ENCODE measurements around the gene PLCD3. TPM values are rescaled to one million over a fixed set of nuclear protein-coding genes. Genes with fewer than 3 reads are reported as not detected.

The PLCD3 gene
- total and polyA plus RNA-seq, 11 donors = 92.8 to 207 (median 114) TPM

DNA sequence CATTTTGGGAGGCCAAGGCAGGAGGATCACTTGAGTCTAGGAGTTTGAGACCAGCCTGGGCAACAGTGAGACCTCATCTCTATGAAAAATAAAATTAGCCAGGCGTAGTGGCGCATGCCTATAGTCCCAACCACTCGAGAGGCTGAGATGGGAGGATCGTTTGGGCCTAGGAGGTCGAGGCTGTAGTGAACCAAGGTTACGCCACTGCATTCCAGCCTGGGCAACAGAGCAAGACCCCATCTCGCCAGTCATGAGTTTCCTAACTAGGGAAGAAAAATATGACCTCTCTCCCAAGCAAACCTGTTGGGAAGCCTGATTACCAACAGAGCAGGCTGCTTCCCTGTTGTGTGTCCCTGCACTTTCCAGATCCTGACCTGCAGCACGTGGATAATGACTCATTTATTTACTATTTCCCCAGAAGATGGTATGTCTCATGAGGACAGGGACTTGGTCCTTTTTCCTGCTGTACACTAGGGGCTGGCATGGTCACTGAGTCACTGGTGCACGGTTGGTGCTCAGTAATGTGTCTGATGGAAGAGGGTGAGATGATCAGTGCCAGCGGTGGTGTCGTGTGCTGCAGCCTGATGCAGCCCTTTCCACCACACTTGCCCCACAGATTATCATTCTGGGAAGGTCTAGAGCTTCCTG lies 40.4 kb downstream of the PLCD3 start:
- intact Hi-C loops (cut with DNase I) = loop anchor here in 6 of 10 donors (2.0 to 10.0 kb wide), 7 partner anchors 37 to 317 kb away; partner anchors contain the start of gene GFAP (in 1 of the 6)
- TF ChIP-seq, protein P1, sequence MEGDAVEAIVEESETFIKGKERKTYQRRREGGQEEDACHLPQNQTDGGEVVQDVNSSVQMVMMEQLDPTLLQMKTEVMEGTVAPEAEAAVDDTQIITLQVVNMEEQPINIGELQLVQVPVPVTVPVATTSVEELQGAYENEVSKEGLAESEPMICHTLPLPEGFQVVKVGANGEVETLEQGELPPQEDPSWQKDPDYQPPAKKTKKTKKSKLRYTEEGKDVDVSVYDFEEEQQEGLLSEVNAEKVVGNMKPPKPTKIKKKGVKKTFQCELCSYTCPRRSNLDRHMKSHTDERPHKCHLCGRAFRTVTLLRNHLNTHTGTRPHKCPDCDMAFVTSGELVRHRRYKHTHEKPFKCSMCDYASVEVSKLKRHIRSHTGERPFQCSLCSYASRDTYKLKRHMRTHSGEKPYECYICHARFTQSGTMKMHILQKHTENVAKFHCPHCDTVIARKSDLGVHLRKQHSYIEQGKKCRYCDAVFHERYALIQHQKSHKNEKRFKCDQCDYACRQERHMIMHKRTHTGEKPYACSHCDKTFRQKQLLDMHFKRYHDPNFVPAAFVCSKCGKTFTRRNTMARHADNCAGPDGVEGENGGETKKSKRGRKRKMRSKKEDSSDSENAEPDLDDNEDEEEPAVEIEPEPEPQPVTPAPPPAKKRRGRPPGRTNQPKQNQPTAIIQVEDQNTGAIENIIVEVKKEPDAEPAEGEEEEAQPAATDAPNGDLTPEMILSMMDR (IDR thresholded peaks at IDR 0.05) = no peak
- no peak for TF ChIP-seq POLR2A (IDR thresholded peaks at IDR 0.05)
- Histone ChIP-seq H3K4me3 (no peak overlapping the region), H3K4me1 (peaks cover 13 to 52% (median 30%) of the 10 kb centered on the region in 12 donors), H3K9me3 (no peaks in the 10 kb centered on the region), H3K27me3 (no peaks in the 10 kb centered on the region), H3K27ac (peak overlapping the region; percentile 70 to 97 (median 88)), H3K36me3 (peaks cover 0 to 95% (median 87%) of the 10 kb centered on the region in 9 donors)
- no peak for DNase-seq
- WGBS, 4 donors = 87 to 94% (median 91%) methylated on average over 10 to 11 of the region's 11 CpGs
- ATAC-seq = no peak

DNA sequence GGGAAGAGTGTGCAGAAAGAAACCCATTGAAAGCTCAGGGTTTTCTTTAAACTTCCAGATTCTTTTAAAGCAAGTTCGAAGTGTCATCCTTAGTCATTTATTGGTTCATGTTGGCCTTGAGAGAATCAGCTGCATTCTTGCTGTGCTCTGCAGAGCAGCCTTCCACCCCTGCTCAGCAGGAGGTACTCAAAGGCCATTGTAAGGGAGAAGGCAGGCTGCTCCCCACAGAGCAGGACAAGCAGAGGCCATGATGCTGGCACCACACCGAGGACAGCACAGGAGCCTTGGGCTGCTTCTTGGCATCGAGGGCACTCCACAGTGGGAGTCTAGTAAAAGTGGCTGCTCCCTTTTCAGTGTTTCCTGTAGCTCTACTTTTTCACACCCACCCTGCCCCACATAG lies 41.6 kb downstream of the PLCD3 start:
- peaks cover 0 to 95% (median 87%) of the 10 kb centered on the region in 9 donors for H3K36me3 ChIP-seq
- 84 to 93% (median 88%) methylated on average over 3 of the region's 3 CpGs for WGBS, 4 donors
- peak overlapping the region in 1 of 12 donors; percentile 93 for H3K27ac ChIP-seq
- DNase-seq (no peak), ATAC-seq (no peak)
- H3K9me3 ChIP-seq = no peaks in the 10 kb centered on the region
- intact Hi-C loops (cut with DNase I) = loop anchor here in 5 of 10 donors (5.0 to 10.0 kb wide), 6 partner anchors 66 to 316 kb away; partner anchors contain the start of gene GFAP (in 1 of the 5)
- peaks cover 13 to 51% (median 30%) of the 10 kb centered on the region in 12 donors for H3K4me1 ChIP-seq
- H3K27me3 ChIP-seq = no peaks in the 10 kb centered on the region
- H3K4me3 ChIP-seq = no peak overlapping the region
- TF ChIP-seq, protein P1 (IDR thresholded peaks at IDR 0.05) = no peak
- TF ChIP-seq POLR2A (IDR thresholded peaks at IDR 0.05) = no peak

DNA sequence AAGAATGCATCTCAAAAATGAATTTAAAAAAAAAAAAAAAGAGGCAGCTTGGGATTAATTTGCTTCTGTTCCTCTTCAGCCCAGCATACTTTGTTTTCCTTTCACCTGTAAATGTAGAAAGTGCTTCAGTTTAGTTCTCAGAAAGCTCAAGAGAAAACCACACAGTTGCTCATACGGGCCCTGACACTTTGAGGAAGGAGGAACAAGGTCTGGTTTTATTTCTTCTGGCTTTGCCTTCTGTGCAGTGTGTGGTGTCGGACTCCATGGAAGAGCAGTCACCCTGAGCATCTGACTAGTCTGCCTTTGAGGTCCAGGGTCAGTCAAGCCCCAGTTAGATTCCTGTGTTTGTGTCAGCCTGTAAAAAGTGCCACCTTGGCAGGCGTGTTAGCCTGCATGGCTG lies 43.6 kb downstream of the PLCD3 start:
- intact Hi-C loops (cut with DNase I) = no loop called here
- 78 to 89% (median 84%) methylated on average over 3 of the region's 3 CpGs for WGBS, 4 donors

DNA sequence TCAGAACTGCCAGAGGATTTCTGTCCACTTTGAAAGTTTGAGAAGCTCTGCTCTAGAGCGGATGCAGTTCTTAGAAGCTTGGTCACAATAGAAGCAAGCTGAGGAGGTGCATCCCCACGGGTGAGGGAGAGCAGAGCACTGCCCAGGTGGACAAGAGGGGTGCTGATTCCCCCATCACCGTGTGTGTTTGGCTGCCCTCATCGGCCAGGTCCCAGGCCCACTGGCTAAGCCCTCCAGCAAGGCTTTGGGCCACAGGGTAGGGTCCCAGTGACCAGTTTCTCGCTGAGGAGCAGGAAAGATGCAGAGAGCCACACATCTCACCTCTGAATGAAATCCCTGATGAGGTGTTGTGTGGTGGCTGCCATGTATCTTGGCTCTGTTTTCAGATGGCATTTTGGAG lies 44.3 kb downstream of the PLCD3 start:
- Histone ChIP-seq H3K9me3 (no peaks in the 10 kb centered on the region), H3K27ac (peak overlapping the region in 10 of 12 donors; percentile 7 to 76 (median 40)), H3K4me1 (peaks cover 8 to 34% (median 19%) of the 10 kb centered on the region in 12 donors), H3K36me3 (peaks cover 0 to 97% (median 90%) of the 10 kb centered on the region in 9 donors), H3K27me3 (no peaks in the 10 kb centered on the region), H3K4me3 (no peak overlapping the region)
- no peak for TF ChIP-seq POLR2A (IDR thresholded peaks at IDR 0.05)
- TF ChIP-seq, protein P1 (IDR thresholded peaks at IDR 0.05) = no peak
- WGBS, 4 donors = 88 to 93% (median 90%) methylated on average over 5 of the region's 5 CpGs
- ATAC-seq (no peak), DNase-seq (no peak)
- intact Hi-C loops (cut with DNase I) = no loop called here

More for the DNA sequence above, 43.6 kb downstream of the PLCD3 start:
- H3K9me3 ChIP-seq = no peaks in the 10 kb centered on the region
- DNase-seq (no peak), ATAC-seq (no peak)
- no peak overlapping the region for H3K4me3 ChIP-seq
- peak overlapping the region in 4 of 12 donors; percentile 20 to 56 (median 48) for H3K27ac ChIP-seq
- no peaks in the 10 kb centered on the region for H3K27me3 ChIP-seq
- H3K36me3 ChIP-seq = peaks cover 0 to 95% (median 87%) of the 10 kb centered on the region in 9 donors
- H3K4me1 ChIP-seq = peaks cover 13 to 42% (median 26%) of the 10 kb centered on the region in 12 donors
- TF ChIP-seq, protein P1 (IDR thresholded peaks at IDR 0.05) = no peak
- TF ChIP-seq POLR2A (IDR thresholded peaks at IDR 0.05) = no peak
